Measurements from ENCODE around the gene ASGR2. TPM values are rescaled to one million over a fixed set of nuclear protein-coding genes. Genes with fewer than 3 reads are reported as not detected.

Gene ASGR2
- total and polyA plus RNA-seq, 2 of the 13 experiments (the other 11 are each of a cell fraction or from before 2014, with no cell fraction given) = 320 to 754 TPM

GRCh38 chr17:7111784-7112509, 2.7 kb downstream of the ASGR2 start (continued):
- TF ChIP-seq HNRNPK (IDR thresholded peaks at IDR 0.05; ENCODE audit: low read depth, low read length, poor library complexity, severe bottlenecking) (peak; percentile 98), RBFOX2 (IDR thresholded peaks at IDR 0.05; ENCODE audit: low read depth, low read length) (peak; percentile 53)

- H4K20me1 ChIP-seq (ENCODE audit: insufficient read depth, low read length) = peaks cover 14% of the 10 kb centered on the region
- no peaks in the 10 kb centered on the region for H3K9me3 ChIP-seq (ENCODE audit: low read length)
- no peak overlapping the region for H2AFZ ChIP-seq (ENCODE audit: low read length)
- ATAC-seq (no peak), FAIRE-seq (no peak), DNase-seq (ENCODE audit: low spot score) (no peak)
- TF ChIP-seq FOXO4 (CRISPR knock-in tag; conservative IDR thresholded peaks at IDR 0.05) (0 out of 2 replicates have a peak, but pooled peaks have one; percentile 52), THAP11 (CRISPR knock-in tag; IDR thresholded peaks at IDR 0.05) (no peak)
- peak overlapping the region; percentile 7; the same call in 1 of the 2 replicates for H3K9ac ChIP-seq (ENCODE audit: insufficient read depth, low read depth, low read length)
- peak overlapping the region; percentile 69 for H3K4me2 ChIP-seq (ENCODE audit: low read depth, low read length)
- 56% methylated on average over 11 of the region's 11 CpGs for WGBS (ENCODE audit: low lambda C conversion rate)
- peaks cover 59% of the 10 kb centered on the region for H3K4me1 ChIP-seq (ENCODE audit: insufficient read depth, low read length)
- intact Hi-C loops (cut with micrococcal nuclease; ENCODE audit: unreplicated experiment) = no loop called here
- H3K27ac ChIP-seq (ENCODE audit: extremely low read length, insufficient read depth, low read length) = no peak overlapping the region
- peaks cover 58% of the 10 kb centered on the region for H3K79me2 ChIP-seq (ENCODE audit: insufficient read depth, low read length)
- peaks cover 14 to 36% of the 10 kb centered on the region in 2 experiments for H3K36me3 ChIP-seq (replicated peaks in 1 of 2; ENCODE audit: control insufficient read depth in 1 of 2, insufficient read depth in 2 of 2, low read length in 2 of 2)
- CTCF ChIA-PET (ENCODE audit: low intra/inter-chr PET ratio, low total read pairs) = no interaction called here
- peak overlapping the region in 2 of 3 experiments; percentile 7 to 37; a peak in 3 of 6 replicates for H3K4me3 ChIP-seq (replicated peaks in 1 of 3; ENCODE audit: insufficient read depth in 1 of 3, low read depth in 2 of 3, low read length in 3 of 3)
- in situ Hi-C loops (cut with HindIII; ENCODE audit: extremely low pct_ligation_motif_present, low pct_unique_long_range_greater_than_20kb) = no loop called here
- no TSS peak for BruUV-seq (replicated peaks)
- POLR2A ChIA-PET = interaction anchor here (0.9 to 5.2 kb wide), 4 partner anchors 9 to 32 kb away, joined by 3 to 36 read pairs (median 16); no protein-coding TSS in a partner anchor
- H3K27me3 ChIP-seq (ENCODE audit: control insufficient read depth in 1 of 2, insufficient read depth in 2 of 2, low read length in 2 of 2) = peaks cover 0 to 5% of the 10 kb centered on the region in 2 experiments; a peak in 1 of 5 replicates
Observed at GRCh38 chr17:7110617-7111306, 3.9 kb downstream of the ASGR2 start.
